Suprapubic skin (tissue), 4 donors: Measurements from ENCODE around the gene ZWINT. TPM values are rescaled to one million over a fixed set of nuclear protein-coding genes. Genes with fewer than 3 reads are reported as not detected.

ENCODE experiments used
- DNase-seq, 2 donors: peaks; one replicate each; pipeline ENCODE4 v3.0.0-alpha.2; 2019; ENCODE audit warnings: low spot score in 2 of 2
- H3K27ac ChIP-seq: fragments of 200-600 bp; sonication (generic); one replicate; pipeline ENCODE4 v1.5.1; 2019
- H3K27me3 ChIP-seq: fragments of 200-600 bp; sonication (generic); one replicate; pipeline ENCODE4 v1.5.1; 2019
- H3K36me3 ChIP-seq: fragments of 200-600 bp; sonication (generic); one replicate; pipeline ENCODE4 v1.5.1; 2019
- H3K4me1 ChIP-seq: fragments of 200-600 bp; sonication (generic); one replicate; pipeline ENCODE4 v1.5.1; 2019
- H3K4me3 ChIP-seq: fragments of 200-600 bp; sonication (generic); one replicate; pipeline ENCODE4 v1.5.1; 2019; ENCODE audit warnings: mild to moderate bottlenecking
- H3K9me3 ChIP-seq: fragments of 200-600 bp; sonication (generic); one replicate; pipeline ENCODE4 v1.5.1; 2019
- CTCF ChIP-seq, 2 donors: fragments of 200-600 bp in 1 of 2; fragments of 450-650 bp in 1 of 2; sonication (generic) in 1 of 2; IDR thresholded peaks; one replicate each; pipeline ENCODE4 v1.5.1; 2016 to 2019; ENCODE audit warnings: antibody characterized with exemption in 2 of 2, mild to moderate bottlenecking in 1 of 2, moderate library complexity in 1 of 2
- EP300 ChIP-seq: sonication (generic); formaldehyde crosslinking; IDR thresholded peaks from one replicate; pipeline ENCODE4 v1.6.1; 2017; ENCODE audit warnings: antibody characterized with exemption
- POLR2A ChIP-seq, 2 donors: fragments of 450-650 bp; IDR thresholded peaks; one replicate each; pipeline ENCODE4 v1.6.1; 2017; ENCODE audit warnings: antibody characterized with exemption in 2 of 2, mild to moderate bottlenecking in 2 of 2, moderate library complexity in 2 of 2
- POLR2AphosphoS5 ChIP-seq, 3 donors: sonication (generic); formaldehyde crosslinking; IDR thresholded peaks; one replicate each; pipeline ENCODE4 v1.6.1; 2017; ENCODE audit warnings: antibody characterized with exemption in 3 of 3
- WGBS: methylation state at CpG from one replicate; pipeline ENCODE4 v1.1.5; 2018; 5-methylcytosine and 5-hydroxymethylcytosine counted together
- total RNA-seq, 4 donors: library from RNA; depleted of rRNA; stranded (reverse); fragments of >200 nt; gene quantifications; one replicate each; pipeline ENCODE4 v1.1.0, GENCODE V29; 2016

Gene ZWINT
- 10 to 100 TPM in 2 of 4 donors, 1 to 10 TPM in 2; 7.2 to 11.6 (median 9.4) TPM for total RNA-seq

GRCh38 chr10:56360967-56361612 is at the start of gene ZWINT:
TSS of gene ZWINT (minus strand) at chr10:56361259. CDS start at chr10:56361236, 23 bp downstream.
- no peaks in the 10 kb centered on the region for H3K27me3 ChIP-seq
- H3K4me3 ChIP-seq: peak within 1 kb of the TSS; percentile 55
- H3K4me1 ChIP-seq: peaks cover 6% of the 10 kb centered on the region
- peak within 1 kb of the TSS; percentile 33 for H3K27ac ChIP-seq
- no peaks in the 10 kb centered on the region for H3K9me3 ChIP-seq
- DNase-seq: peak; percentile 95
- WGBS: under 1% methylated on average over 28 of the region's 44 CpGs
- TF ChIP-seq EP300: no peak
- TF ChIP-seq POLR2AphosphoS5 (IDR thresholded peaks at IDR 0.05): no peak
- no peak for TF ChIP-seq POLR2A (IDR thresholded peaks at IDR 0.05)
- TF ChIP-seq CTCF (IDR thresholded peaks at IDR 0.05): no peak
- H3K36me3 ChIP-seq: no peaks in the 10 kb centered on the region

- H3K9me3 ChIP-seq: no peaks in the 10 kb centered on the region
- DNase-seq: no peak
- TF ChIP-seq POLR2AphosphoS5 (IDR thresholded peaks at IDR 0.05): no peak
- no peak for TF ChIP-seq EP300
- TF ChIP-seq POLR2A (IDR thresholded peaks at IDR 0.05): no peak
- no peak for TF ChIP-seq CTCF (IDR thresholded peaks at IDR 0.05)
- H3K4me1 ChIP-seq: no peaks in the 10 kb centered on the region
- no peaks in the 10 kb centered on the region for H3K36me3 ChIP-seq
- H3K4me3 ChIP-seq: no peak overlapping the region
- H3K27me3 ChIP-seq: no peaks in the 10 kb centered on the region
- H3K27ac ChIP-seq: no peak overlapping the region
These were observed 22.7 kb upstream of the ZWINT start for GRCh38 chr10:56383806-56384205.

GRCh38 chr10:56370217-56371113 is 9.4 kb upstream of the ZWINT start:
- H3K27ac ChIP-seq: no peak overlapping the region
- no peak overlapping the region for H3K4me3 ChIP-seq
- H3K4me1 ChIP-seq: no peaks in the 10 kb centered on the region
- TF ChIP-seq POLR2AphosphoS5 (IDR thresholded peaks at IDR 0.05) (no peak), CTCF (IDR thresholded peaks at IDR 0.05) (no peak), POLR2A (IDR thresholded peaks at IDR 0.05) (no peak), EP300 (no peak)
- no peak for DNase-seq
- peaks cover 19% of the 10 kb centered on the region for H3K9me3 ChIP-seq
- 93% methylated on average over 7 of the region's 7 CpGs for WGBS
- H3K27me3 ChIP-seq: no peaks in the 10 kb centered on the region
- H3K36me3 ChIP-seq: no peaks in the 10 kb centered on the region

GRCh38 chr10:56360583-56360966 is 484 bp downstream of the ZWINT start:
- Histone ChIP-seq H3K27ac (no peak overlapping the region), H3K4me3 (peak overlapping the region; percentile 55), H3K36me3 (no peaks in the 10 kb centered on the region), H3K27me3 (no peaks in the 10 kb centered on the region), H3K9me3 (no peaks in the 10 kb centered on the region), H3K4me1 (peaks cover 6% of the 10 kb centered on the region)
- TF ChIP-seq POLR2A (IDR thresholded peaks at IDR 0.05) (no peak), EP300 (no peak), POLR2AphosphoS5 (IDR thresholded peaks at IDR 0.05) (no peak), CTCF (IDR thresholded peaks at IDR 0.05) (no peak)
- 7% methylated on average over 6 of the region's 6 CpGs for WGBS
- no peak for DNase-seq

- Histone ChIP-seq H3K4me3 (no peak overlapping the region), H3K4me1 (peaks cover 6% of the 10 kb centered on the region), H3K27ac (no peak overlapping the region), H3K36me3 (no peaks in the 10 kb centered on the region), H3K27me3 (no peaks in the 10 kb centered on the region), H3K9me3 (no peaks in the 10 kb centered on the region)
- 88% methylated on average over 4 of the region's 4 CpGs for WGBS
- no peak for DNase-seq
- no peak for TF ChIP-seq CTCF (IDR thresholded peaks at IDR 0.05)
- no peak for TF ChIP-seq POLR2AphosphoS5 (IDR thresholded peaks at IDR 0.05)
- TF ChIP-seq EP300: no peak
- no peak for TF ChIP-seq POLR2A (IDR thresholded peaks at IDR 0.05)
These were observed 1.2 kb downstream of the ZWINT start for GRCh38 chr10:56359837-56360236.
